PC-9 (cell line): ENCODE measurements around the gene RHOBTB1. TPM values are rescaled to one million over a fixed set of nuclear protein-coding genes. Genes with fewer than 3 reads are reported as not detected.

ENCODE experiments used
- BruUV-seq: library from RNA; stranded (reverse); fragments of 400-500 nt; replicated peaks from 2 replicates; lab custom pipeline; 2021; lab: Mats Ljungman, UMichigan
- CTCF ChIA-PET: fragments of 300-600 bp; sonication (Branson Sonifier 250); formaldehyde crosslinking; loops from one replicate; lab custom pipeline; 2022; ENCODE audit warnings: antibody characterized with exemption; lab: Charles Lee
- POLR2A ChIA-PET: fragments of 300-600 bp; sonication (Branson Sonifier 250); formaldehyde crosslinking; loops from one replicate; lab custom pipeline; 2022; ENCODE audit warnings: antibody characterized with exemption; ENCODE audit not compliant: unreplicated experiment; lab: Charles Lee
- DNase-seq, 2 experiments: peaks; one replicate each; pipeline versions ENCODE4 v3.0.0 to v3.0.0-alpha.2; 2015 to 2022; ENCODE audit warnings: mixed read lengths in 1 of 2
- H2AFZ ChIP-seq: fragments of 200-600 bp; sonication (generic); 2 replicates; pipeline ENCODE4 v1.8.1; 2017; ENCODE audit warnings: antibody characterized with exemption
- H3F3A ChIP-seq: fragments of 200-600 bp; sonication (generic); 2 replicates; pipeline ENCODE4 v1.8.1; 2017; ENCODE audit warnings: antibody characterized with exemption, mild to moderate bottlenecking, low read depth; ENCODE audit not compliant: insufficient read depth
- H3K27ac ChIP-seq: fragments of 200-600 bp; sonication (generic); 2 replicates; pipeline ENCODE4 v1.6.1; 2016; ENCODE audit warnings: mixed run types
- H3K27me3 ChIP-seq: fragments of 200-600 bp; sonication (generic); 2 replicates; pipeline ENCODE4 v1.6.1; 2016; ENCODE audit warnings: low read depth, mixed run types; ENCODE audit not compliant: insufficient read depth
- H3K36me3 ChIP-seq: fragments of 200-600 bp; sonication (generic); 2 replicates; pipeline ENCODE4 v1.6.1; 2016; ENCODE audit warnings: low read depth, mixed run types
- H3K4me1 ChIP-seq: fragments of 200-600 bp; sonication (generic); replicated peaks from 2 replicates; pipeline ENCODE4 v1.6.1; 2016; ENCODE audit warnings: mixed run types; ENCODE audit not compliant: insufficient read depth
- H3K4me2 ChIP-seq: fragments of 200-600 bp; sonication (generic); 2 replicates; pipeline ENCODE4 v1.6.1; 2017; ENCODE audit warnings: mixed run types
- H3K4me3 ChIP-seq: fragments of 200-600 bp; sonication (generic); 2 replicates; pipeline ENCODE4 v1.6.1; 2016; ENCODE audit warnings: mixed run types
- H3K79me2 ChIP-seq: fragments of 200-600 bp; sonication (generic); 2 replicates; pipeline ENCODE4 v1.6.1; 2017; ENCODE audit warnings: low read depth, mixed run types
- H3K9me2 ChIP-seq: fragments of 200-600 bp; sonication (generic); 2 replicates; pipeline ENCODE4 v1.8.1; 2017; ENCODE audit warnings: mild to moderate bottlenecking; ENCODE audit not compliant: insufficient read depth
- H3K9me3 ChIP-seq: fragments of 200-600 bp; sonication (generic); 2 replicates; pipeline ENCODE4 v1.8.1; 2016; ENCODE audit warnings: low read depth; ENCODE audit not compliant: insufficient read depth
- H4K20me1 ChIP-seq: fragments of 200-600 bp; sonication (generic); 2 replicates; pipeline ENCODE4 v1.8.1; 2017; ENCODE audit not compliant: insufficient read depth
- CTCF ChIP-seq: fragments of 200-600 bp; sonication (generic); conservative IDR thresholded peaks from 2 replicates; pipeline ENCODE4 v1.6.1; 2017; ENCODE audit warnings: mixed run types, antibody characterized with exemption, mild to moderate bottlenecking, moderate library complexity
- EZH2 ChIP-seq: fragments of 200-600 bp; sonication (generic); IDR thresholded peaks from 2 replicates; pipeline ENCODE4 v1.8.0; 2017; ENCODE audit warnings: antibody characterized with exemption, low read depth
- intact Hi-C: fragments of 100-400 bp; cut with micrococcal nuclease; formaldehyde crosslinking; loops from one replicate; pipeline ENCODE4 v1.10.0; 2022; ENCODE audit not compliant: unreplicated experiment
- total RNA-seq: library from RNA; stranded (reverse); gene quantifications from 2 replicates; pipeline ENCODE4 v1.2.3, GENCODE V29; 2021

RHOBTB1 gene
- total RNA-seq, 1 experiment from 2014 or later: 5.2 TPM

GRCh38 chr10:60930237-60930636 lies 13.7 kb downstream of the RHOBTB1 start:
- Histone ChIP-seq H4K20me1 (no peaks in the 10 kb centered on the region), H3K9me3 (no peaks in the 10 kb centered on the region), H3K36me3 (no peaks in the 10 kb centered on the region), H3K4me1 (no peaks in the 10 kb centered on the region), H3K79me2 (no peaks in the 10 kb centered on the region), H2AFZ (no peak overlapping the region), H3K27me3 (no peaks in the 10 kb centered on the region), H3K9me2 (no peaks in the 10 kb centered on the region), H3K27ac (no peak overlapping the region), H3F3A (no peaks in the 10 kb centered on the region), H3K4me3 (no peak overlapping the region), H3K4me2 (no peak overlapping the region)
- ChIA-PET CTCF (no interaction called here), POLR2A (no interaction called here)
- intact Hi-C loops: no loop called here
- TF ChIP-seq EZH2 (no peak), CTCF (no peak)
- no peak for DNase-seq
- BruUV-seq: no TSS peak

DNA sequence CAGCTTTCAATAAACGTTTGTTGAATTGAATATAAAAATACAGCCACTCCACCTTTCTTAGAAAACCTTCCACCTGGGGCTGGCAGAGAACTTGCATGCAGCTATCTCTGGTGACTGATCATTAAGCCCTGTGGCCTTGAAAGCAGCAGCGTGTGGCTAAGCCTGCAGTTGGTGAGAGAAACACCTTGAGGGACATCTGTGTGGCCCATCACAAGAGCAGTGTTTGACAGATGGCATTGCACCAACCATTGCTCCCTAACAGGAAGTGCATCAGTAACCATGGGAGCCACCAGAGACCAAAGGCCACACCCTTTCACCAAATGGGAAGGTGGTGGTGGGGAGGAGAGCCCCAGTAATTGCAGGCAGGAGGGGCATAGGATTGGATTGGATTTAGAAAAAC lies 22.4 kb downstream of the RHOBTB1 start:
- Histone ChIP-seq H3K9me2 (no peaks in the 10 kb centered on the region), H3K4me3 (no peak overlapping the region), H3K4me1 (no peaks in the 10 kb centered on the region), H3K4me2 (no peak overlapping the region), H3K9me3 (no peaks in the 10 kb centered on the region), H3K36me3 (no peaks in the 10 kb centered on the region), H4K20me1 (no peaks in the 10 kb centered on the region), H3F3A (no peaks in the 10 kb centered on the region), H3K79me2 (no peaks in the 10 kb centered on the region), H3K27me3 (no peaks in the 10 kb centered on the region), H2AFZ (no peak overlapping the region), H3K27ac (no peak overlapping the region)
- ChIA-PET POLR2A (no interaction called here), CTCF (no interaction called here)
- no peak for DNase-seq
- no peak for TF ChIP-seq CTCF
- no peak for TF ChIP-seq EZH2
- intact Hi-C loops: no loop called here
- no TSS peak for BruUV-seq

- BruUV-seq: no TSS peak
- DNase-seq: no peak
- H3K79me2 ChIP-seq: no peaks in the 10 kb centered on the region
These were observed 23.5 kb downstream of the RHOBTB1 start for GRCh38 chr10:60920479-60920878.

More at GRCh38 chr10:60920479-60920878, 23.5 kb downstream of the RHOBTB1 start:
- no peaks in the 10 kb centered on the region for H3F3A ChIP-seq
- intact Hi-C loops: no loop called here
- POLR2A ChIA-PET: no interaction called here
- H3K4me1 ChIP-seq: no peaks in the 10 kb centered on the region
- H3K9me3 ChIP-seq: no peaks in the 10 kb centered on the region
- H3K9me2 ChIP-seq: no peaks in the 10 kb centered on the region
- no peaks in the 10 kb centered on the region for H3K36me3 ChIP-seq
- H3K27me3 ChIP-seq: no peaks in the 10 kb centered on the region
- no peaks in the 10 kb centered on the region for H4K20me1 ChIP-seq
- CTCF ChIA-PET: no interaction called here
- TF ChIP-seq EZH2 (no peak), CTCF (no peak)
- H2AFZ ChIP-seq: no peak overlapping the region
- H3K4me3 ChIP-seq: no peak overlapping the region
- no peak overlapping the region for H3K27ac ChIP-seq
- no peak overlapping the region for H3K4me2 ChIP-seq
